AG08396 (cell line): ENCODE data around the gene CXCL6.

Experiments
- DNase-seq: peaks from one replicate; pipeline ENCODE4 v3.0.0; 2012; ENCODE audit warnings: low spot score, mixed read lengths

CXCL6 gene

DNA sequence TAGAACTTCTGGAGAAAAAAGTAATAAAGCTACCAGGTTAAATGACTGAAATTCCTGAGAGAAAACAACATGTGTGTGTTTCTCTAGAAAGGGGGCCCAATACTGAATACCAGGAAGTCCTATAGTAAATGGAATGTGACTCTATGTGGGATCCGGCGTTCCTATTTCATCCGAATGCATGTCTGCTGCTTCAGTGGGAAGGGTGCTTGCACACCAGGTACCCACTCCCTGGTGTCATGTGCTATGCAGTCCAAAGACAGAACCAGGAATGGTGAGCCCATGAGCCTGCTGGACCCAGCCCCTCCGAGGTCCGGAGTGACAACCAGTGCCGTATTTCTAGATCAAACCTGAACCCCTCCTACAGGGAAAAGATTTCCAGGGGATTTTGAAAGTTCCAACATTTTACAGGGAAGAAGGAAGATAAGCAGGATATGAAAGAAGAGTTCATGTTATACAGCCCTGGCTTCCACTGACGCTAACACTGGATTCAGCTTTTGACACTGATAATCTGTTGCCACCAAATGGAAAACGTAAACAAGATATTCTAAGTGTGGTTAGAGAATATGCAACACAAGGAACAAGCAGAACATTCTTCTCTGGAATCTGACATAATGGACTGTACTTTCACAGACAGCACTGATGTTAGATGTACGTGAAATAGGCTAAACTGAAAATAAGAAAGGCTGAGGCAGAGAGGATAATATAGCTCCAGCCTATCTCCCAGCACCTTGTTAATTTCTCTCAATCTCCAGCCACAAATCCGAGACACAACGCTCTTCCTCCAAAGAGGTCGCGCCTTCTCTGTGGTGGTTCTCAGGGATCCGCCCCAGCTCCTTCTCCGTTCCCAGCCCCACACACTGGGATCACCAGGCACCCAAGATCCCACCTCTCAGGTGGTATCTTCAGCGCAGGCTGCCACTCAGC, 32.0 kb downstream of the CXCL6 start:
- DNase-seq: no peak

DNA sequence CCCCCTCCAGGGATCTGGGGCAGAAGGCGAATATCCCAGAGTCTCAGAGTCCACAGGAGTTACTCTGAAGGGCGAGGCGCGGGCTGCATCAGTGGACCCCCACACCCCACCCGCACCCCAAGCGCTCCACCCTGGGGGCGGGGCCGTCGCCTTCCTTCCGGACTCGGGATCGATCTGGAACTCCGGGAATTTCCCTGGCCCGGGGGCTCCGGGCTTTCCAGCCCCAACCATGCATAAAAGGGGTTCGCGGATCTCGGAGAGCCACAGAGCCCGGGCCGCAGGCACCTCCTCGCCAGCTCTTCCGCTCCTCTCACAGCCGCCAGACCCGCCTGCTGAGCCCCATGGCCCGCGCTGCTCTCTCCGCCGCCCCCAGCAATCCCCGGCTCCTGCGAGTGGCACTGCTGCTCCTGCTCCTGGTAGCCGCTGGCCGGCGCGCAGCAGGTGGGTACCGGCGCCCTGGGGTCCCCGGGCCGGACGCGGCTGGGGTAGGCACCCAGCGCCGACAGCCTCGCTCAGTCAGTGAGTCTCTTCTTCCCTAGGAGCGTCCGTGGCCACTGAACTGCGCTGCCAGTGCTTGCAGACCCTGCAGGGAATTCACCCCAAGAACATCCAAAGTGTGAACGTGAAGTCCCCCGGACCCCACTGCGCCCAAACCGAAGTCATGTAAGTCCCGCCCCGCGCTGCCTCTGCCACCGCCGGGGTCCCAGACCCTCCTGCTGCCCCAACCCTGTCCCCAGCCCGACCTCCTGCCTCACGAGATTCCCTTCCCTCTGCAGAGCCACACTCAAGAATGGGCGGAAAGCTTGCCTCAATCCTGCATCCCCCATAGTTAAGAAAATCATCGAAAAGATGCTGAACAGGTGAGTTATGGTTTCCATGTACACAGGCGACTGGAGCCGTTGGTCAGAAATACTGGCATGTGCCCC, 32.9 kb downstream of the CXCL6 start, which contains the start of gene CXCL1:
TSS of gene CXCL1 (plus strand) at position 264 of the 926 bp plus-strand sequence. CDS start at position 342, 78 bp downstream.
- DNase-seq: peak; percentile 43

DNA sequence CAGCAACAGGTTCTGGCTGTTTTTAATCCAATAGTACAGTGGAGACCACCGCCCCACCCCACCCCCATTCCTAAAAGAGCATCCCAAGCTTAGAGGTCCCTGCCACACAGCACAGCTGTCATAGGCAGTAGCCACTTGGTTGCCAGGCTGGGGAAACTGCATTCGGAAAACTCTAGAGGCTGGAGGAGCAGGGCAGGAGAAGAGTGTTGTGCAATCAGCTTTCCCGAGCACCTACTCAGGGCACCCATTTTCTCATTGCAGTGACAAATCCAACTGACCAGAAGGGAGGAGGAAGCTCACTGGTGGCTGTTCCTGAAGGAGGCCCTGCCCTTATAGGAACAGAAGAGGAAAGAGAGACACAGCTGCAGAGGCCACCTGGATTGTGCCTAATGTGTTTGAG, 33.8 kb downstream of the CXCL6 start:
- no peak for DNase-seq

DNA sequence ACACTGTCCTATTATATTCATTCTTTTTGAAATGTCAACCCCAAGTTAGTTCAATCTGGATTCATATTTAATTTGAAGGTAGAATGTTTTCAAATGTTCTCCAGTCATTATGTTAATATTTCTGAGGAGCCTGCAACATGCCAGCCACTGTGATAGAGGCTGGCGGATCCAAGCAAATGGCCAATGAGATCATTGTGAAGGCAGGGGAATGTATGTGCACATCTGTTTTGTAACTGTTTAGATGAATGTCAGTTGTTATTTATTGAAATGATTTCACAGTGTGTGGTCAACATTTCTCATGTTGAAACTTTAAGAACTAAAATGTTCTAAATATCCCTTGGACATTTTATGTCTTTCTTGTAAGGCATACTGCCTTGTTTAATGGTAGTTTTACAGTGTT, 34.3 kb downstream of the CXCL6 start:
- DNase-seq: no peak

DNA sequence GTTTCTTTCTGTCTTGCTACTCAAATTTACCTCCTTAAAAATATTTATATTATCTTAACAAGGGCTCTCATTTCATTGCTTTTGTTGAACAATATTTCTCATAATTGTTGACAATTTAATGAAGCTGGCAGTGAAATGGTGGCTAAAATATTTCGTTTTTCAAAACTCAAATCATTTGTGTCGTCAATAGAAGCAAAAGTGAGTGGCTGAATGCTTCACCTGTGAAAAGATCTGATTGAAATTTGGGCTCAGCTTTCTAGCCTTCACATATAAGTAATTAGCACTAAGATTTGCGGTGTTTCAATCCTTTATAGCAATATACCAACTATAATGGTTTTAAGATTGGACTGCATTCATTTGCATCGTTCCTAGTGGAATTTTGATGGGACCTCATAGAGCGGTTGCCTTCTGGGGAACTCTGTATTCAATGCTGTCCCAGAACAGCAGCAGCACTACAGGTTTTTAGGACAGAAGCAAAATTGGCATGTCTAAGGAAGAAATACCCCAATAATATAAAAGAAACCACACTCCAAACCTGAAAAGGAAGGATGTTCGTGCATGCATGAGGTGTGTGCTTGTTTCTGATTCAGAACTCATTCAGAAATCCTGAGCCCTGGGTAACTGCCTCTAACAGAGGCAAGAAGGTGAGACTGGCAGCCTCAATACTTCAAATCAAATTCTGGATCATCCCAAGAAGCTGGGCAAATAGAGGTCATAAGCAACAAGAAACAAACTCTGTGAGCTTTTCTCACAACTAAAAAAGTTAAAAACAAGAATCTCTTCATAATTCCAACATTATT, 35.2 kb downstream of the CXCL6 start:
- no peak for DNase-seq

DNA sequence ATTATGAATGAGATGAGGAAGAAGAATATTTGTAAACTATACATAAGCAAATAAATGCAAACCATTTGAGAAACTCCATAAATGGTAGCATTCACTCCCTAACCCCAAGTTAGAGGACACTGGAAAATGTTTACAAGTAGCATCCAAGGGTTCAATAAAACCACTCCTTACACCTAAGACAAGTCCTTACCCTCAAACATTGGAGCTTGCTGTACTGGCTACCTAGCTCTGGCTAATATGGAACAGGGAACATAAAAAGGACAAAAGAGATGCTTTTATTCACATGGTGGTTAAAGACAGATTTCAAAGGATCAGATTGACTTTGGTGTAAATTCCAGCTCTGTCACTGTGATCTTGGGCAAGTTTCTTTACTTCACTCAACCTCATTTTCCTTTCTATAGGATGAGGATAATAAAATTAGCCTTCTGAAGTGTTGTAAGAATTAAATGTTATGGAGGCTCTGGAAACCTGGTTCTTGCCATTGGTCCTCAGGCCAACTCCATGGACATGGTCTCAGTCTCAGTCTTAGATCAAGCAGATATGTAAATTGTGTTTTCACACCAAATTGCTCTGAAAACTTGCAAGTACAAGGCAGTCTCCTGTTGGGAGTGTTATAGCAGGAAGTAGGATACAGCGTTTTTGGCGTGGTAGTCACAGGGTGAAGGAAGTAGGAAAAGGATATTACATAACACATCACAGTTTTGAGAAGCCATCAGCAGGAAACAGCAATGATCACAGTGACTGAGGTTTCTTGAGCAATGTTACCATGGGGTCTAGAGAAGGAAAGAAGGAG, 36.0 kb downstream of the CXCL6 start:
- DNase-seq: no peak

DNA sequence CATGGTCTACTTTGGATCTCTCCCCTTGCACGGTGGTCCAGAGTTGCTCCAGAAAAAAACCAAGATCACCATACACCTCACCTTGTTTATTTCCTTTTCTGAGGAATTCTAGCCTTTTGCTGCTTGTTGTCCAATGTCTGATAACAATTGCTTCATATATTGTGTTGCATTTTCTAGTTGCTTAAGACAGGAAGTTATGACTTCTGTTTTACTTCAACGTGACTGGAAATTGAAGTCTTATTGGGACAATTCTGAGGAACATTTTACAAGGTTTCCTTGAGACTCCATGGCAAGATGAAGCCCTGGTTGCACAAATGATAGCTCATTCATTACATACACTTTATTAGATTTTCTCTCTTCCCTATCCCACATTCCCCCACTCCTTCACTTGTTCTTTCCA, 37.9 kb downstream of the CXCL6 start:
- no peak for DNase-seq

DNA sequence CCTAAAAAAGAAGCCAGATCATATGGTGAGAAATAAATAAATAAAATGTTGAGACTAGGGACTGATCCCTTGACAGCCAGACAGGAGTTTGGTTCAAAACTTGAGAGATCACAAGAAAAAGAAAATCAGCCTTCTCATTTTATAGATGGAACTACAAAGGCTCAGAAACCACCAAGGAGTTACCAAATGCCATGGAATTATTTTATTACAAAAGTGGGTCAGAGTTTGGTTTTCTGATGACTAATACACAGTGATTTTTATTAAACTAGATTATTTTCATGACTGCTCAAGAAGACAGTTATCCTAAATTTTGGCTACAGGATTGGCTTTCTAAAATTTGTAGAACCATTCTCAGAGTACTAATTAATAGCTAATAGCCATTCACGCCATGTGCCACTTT, 38.9 kb downstream of the CXCL6 start:
- DNase-seq: no peak

DNA sequence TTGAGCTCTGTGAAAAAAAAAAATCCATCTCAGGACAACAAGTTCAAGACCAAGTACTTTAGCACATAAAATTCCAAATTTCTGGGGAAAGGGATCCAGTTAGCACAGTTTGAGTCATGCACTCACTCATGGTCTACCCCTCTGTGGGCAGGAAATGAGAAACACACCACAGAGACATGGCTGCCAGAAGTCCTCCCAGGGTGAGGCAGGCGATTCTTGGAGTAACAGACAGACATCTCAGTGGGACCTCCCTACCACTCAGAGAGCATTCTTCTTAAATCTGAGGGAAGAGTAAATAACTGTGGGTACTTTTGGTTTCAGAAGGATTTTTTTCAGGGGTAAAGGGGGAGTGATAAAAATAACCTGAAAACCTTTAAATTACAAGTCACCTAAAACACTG, 46.8 kb downstream of the CXCL6 start:
- DNase-seq: peak; percentile 37

DNA sequence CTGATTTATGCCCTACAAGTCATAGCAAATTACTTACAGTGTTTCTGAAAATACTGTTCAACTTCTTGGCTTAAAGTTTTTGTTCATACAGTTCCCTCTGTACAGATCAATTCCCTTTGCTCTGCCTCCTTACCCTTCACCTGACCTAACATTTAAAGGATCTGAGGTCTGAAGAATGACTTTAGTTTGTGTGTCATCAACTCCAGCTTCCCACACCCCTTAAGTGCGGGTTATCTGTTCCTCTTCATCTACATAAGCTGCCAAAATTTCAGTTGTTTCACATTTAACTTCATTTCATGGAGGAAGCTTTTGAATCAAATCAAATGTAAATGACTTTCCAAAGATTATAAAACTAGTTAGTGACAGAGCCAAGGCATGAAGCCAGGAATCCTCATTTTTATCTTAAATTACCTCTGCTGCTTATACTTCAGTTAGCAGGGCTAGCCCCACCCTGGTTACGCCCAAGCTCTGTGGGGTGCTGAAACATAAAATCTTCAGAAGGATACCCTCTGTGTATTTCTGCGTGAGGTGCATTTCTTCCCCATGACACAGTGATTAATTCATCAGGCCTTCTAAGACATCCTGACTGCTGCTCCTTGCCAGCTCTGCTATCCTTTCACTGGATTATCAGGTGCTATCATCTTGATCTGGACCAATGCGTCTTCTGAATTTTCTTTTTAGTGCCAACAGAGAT, 49.2 kb downstream of the CXCL6 start:
- DNase-seq: no peak
